Inferior parietal cortex (tissue), 1 donor: Measurements from ENCODE around the gene TKT.

Source experiments
- DNase-seq: peaks from one replicate; pipeline ENCODE4 v3.0.0-alpha.2; 2016; ENCODE audit errors: extremely low spot score

The TKT gene

GRCh38 chr3:53181024-53181371 is 74.8 kb downstream of the TKT start:
- DNase-seq, result no peak

DNA sequence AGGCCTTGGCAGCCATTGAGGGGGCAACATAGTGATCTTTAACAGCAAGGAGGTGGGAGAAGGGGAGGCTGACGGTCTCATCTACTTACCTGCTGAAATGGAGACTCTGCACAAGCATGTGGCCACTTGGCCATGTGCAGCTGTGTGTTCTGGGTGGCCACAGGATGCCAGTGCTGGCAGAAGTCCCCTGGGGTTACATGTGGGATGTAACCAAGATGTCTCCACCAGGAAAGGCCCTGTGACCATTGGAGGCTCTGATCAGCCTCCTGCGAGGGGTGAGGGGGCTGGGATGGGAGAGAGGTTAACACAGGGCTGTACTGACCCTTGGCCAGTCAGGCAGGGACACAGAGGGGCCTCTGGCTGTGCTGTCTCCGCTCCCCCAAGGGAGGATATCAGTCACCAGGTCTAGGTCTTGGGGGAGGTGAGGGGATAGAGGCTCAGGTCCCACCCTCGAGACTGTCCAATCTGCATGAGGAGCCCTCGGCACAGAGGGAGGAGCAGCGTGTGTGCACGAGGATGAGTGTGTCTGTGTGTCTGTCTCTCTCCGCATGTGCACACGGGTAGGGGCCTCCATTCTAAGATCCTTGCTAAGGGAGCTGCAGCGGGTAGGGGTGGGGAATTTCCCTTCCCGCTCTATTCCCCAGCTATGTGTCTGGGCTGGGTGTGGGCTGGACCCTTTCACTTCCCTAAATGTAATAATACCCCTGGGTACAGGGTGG is 75.4 kb downstream of the TKT start:
- no peak for DNase-seq

DNA sequence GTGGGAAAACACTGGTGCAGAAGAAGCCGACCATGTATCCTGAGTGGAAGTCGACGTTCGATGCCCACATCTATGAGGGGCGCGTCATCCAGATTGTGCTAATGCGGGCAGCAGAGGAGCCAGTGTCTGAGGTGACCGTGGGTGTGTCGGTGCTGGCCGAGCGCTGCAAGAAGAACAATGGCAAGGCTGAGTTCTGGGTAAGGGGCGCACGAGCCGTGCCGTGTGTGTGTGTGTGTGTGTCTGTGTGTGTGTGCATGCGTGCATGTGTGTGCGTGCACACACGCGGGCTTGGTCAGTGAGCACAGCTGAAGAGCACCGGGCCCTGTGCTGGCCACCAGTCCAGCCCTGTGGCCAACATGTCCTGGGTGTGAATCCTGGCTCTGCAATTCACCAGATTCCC is 76.2 kb downstream of the TKT start:
- DNase-seq, result no peak

DNA sequence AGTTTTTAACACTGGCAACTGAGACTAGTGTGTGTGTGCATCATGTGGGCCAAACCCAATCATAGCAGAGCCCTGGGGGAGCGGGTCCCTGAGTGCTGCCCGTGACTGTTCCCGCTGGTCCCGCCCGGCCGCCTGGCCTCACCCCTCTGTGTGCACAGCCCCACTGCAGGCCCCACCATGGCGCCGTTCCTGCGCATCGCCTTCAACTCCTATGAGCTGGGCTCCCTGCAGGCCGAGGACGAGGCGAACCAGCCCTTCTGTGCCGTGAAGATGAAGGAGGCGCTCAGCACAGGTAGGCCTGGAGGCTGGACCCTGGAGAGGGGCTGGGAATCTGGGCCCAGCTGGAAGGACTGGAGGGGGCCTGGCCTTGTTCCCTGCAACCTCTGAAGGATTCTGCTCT is 77.6 kb downstream of the TKT start:
- no peak for DNase-seq

- DNase-seq, result no peak
Measured at GRCh38 chr3:53175613-53176540, 79.9 kb downstream of the TKT start.
